ENCODE data around the gene GPR108. TPM values are rescaled to one million over a fixed set of nuclear protein-coding genes. Genes with fewer than 3 reads are reported as not detected.

GPR108 gene
- total RNA-seq, 4 donors from 2014 or later = 44.0 to 68.8 (median 60.1) TPM

DNA sequence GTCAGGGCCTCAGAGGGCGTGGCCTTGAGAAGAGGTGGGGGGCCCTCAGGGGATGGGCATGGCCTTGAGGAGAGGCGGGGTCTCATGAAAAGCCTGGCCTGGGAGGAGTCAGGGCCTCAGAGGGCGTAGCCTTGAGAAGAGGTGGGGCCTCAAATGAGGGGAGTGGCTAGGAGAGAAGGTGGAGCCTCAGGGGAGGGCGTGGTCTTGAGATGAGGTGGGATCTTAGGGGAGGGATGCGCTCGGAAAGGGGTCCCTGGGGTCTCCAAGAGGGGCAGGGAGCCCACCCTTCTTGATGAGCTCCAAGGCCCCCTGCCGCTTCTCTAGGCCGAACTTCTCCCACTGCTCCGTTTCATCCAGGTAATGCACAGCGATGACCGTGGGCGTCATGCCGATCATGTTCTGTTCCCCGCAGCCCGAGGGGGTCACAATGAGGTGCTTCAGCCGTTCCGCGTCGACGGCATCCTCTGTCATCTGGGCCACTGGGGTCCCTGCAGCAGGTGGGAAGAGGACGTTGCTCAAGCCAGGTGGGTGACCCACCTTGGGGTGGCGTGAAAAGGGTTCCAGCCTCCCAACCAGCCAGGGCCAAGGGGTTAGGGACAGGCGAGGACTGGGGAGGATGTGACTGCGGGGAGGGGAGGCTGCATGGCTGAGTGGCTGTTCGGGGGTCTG lies 43.1 kb downstream of the GPR108 start:
- TF ChIP-seq EP300 (IDR thresholded peaks at IDR 0.05) (no peak), POLR2A (IDR thresholded peaks at IDR 0.05) (no peak), POLR2AphosphoS5 (IDR thresholded peaks at IDR 0.05) (no peak)
- TF ChIP-seq, protein P1, sequence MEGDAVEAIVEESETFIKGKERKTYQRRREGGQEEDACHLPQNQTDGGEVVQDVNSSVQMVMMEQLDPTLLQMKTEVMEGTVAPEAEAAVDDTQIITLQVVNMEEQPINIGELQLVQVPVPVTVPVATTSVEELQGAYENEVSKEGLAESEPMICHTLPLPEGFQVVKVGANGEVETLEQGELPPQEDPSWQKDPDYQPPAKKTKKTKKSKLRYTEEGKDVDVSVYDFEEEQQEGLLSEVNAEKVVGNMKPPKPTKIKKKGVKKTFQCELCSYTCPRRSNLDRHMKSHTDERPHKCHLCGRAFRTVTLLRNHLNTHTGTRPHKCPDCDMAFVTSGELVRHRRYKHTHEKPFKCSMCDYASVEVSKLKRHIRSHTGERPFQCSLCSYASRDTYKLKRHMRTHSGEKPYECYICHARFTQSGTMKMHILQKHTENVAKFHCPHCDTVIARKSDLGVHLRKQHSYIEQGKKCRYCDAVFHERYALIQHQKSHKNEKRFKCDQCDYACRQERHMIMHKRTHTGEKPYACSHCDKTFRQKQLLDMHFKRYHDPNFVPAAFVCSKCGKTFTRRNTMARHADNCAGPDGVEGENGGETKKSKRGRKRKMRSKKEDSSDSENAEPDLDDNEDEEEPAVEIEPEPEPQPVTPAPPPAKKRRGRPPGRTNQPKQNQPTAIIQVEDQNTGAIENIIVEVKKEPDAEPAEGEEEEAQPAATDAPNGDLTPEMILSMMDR (IDR thresholded peaks at IDR 0.05) = no peak
- no peak for ATAC-seq
- H3K36me3 ChIP-seq = peaks cover 0 to 36% of the 10 kb centered on the region in 2 donors
- H3K9me3 ChIP-seq = no peaks in the 10 kb centered on the region
- no peak overlapping the region for H3K4me3 ChIP-seq
- no peak overlapping the region for H3K27ac ChIP-seq
- peaks cover 50% of the 10 kb centered on the region for H3K27me3 ChIP-seq
- 68 to 100% methylated on average over 1 to 4 of the region's 25 CpGs for WGBS, 2 donors (ENCODE audit: low coverage in 1 of 2)
- H3K4me1 ChIP-seq = no peaks in the 10 kb centered on the region

DNA sequence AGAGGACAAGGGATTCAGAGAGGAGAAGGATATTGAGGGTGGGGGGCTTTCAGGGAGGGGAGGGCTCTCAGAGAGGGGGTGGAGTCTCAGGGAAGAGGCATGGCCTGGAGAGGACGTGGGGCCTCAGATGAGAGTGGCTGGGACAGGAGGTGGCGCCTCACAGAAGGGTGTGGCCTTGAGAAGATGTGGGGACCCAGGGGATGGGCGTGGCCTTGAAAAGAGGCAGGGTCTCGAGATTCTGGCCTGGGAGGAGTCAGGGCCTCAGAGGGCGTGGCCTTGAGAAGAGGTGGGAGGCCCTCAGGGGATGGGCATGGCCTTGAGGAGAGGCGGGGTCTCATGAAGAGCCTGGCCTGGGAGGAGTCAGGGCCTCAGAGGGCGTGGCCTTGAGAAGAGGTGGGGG lies 43.7 kb downstream of the GPR108 start:
- no peaks in the 10 kb centered on the region for H3K9me3 ChIP-seq
- no peak for ATAC-seq
- H3K4me3 ChIP-seq = no peak overlapping the region
- 75 to 79% methylated on average over 1 to 5 of the region's 7 CpGs for WGBS, 2 donors (ENCODE audit: low coverage in 1 of 2)
- peaks cover 0 to 36% of the 10 kb centered on the region in 2 donors for H3K36me3 ChIP-seq
- peaks cover 50% of the 10 kb centered on the region for H3K27me3 ChIP-seq
- H3K4me1 ChIP-seq = no peaks in the 10 kb centered on the region
- TF ChIP-seq, protein P1 (IDR thresholded peaks at IDR 0.05) = no peak
- TF ChIP-seq EP300 (IDR thresholded peaks at IDR 0.05) = no peak
- TF ChIP-seq POLR2AphosphoS5 (IDR thresholded peaks at IDR 0.05) = no peak
- TF ChIP-seq POLR2A (IDR thresholded peaks at IDR 0.05) = no peak
- no peak overlapping the region for H3K27ac ChIP-seq

GRCh38 chr19:6693056-6693471 lies 44.3 kb downstream of the GPR108 start:
- 77% methylated on average over 7 of the region's 13 CpGs; no CpG with 5 or more reads in 1 of the 2 donors for WGBS, 2 donors (ENCODE audit: low coverage in 1 of 2)
- H3K27me3 ChIP-seq = peaks cover 50% of the 10 kb centered on the region
- no peaks in the 10 kb centered on the region for H3K9me3 ChIP-seq
- peaks cover 0 to 36% of the 10 kb centered on the region in 2 donors for H3K36me3 ChIP-seq
- H3K4me1 ChIP-seq = no peaks in the 10 kb centered on the region
- no peak overlapping the region for H3K4me3 ChIP-seq
- TF ChIP-seq, protein P1 (IDR thresholded peaks at IDR 0.05) = no peak
- TF ChIP-seq POLR2AphosphoS5 (IDR thresholded peaks at IDR 0.05) (no peak), POLR2A (IDR thresholded peaks at IDR 0.05) (no peak), EP300 (IDR thresholded peaks at IDR 0.05) (no peak)
- ATAC-seq = no peak
- no peak overlapping the region for H3K27ac ChIP-seq

DNA sequence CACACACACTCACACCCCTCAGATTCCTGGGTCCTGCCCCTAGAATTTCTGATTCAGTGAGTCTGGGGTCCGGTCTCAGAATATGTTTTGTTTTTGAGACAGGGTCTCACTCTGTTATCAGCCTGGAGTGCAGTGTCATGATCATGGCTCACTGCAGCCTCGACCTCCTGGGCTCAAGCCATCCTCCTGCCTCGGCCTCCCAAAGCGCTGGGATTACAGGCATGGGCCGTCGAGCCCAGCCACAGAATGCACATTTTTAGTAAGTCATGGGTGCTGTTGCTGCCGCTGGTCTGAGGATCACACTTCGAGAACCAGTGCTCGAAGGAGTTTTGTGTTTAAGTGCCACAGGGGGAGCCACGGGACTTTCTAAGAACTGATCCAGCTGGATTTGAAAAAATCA lies 45.4 kb downstream of the GPR108 start:
- no peak overlapping the region for H3K27ac ChIP-seq
- TF ChIP-seq EP300 (IDR thresholded peaks at IDR 0.05) (no peak), POLR2A (IDR thresholded peaks at IDR 0.05) (no peak), POLR2AphosphoS5 (IDR thresholded peaks at IDR 0.05) (no peak)
- TF ChIP-seq, protein P1 (IDR thresholded peaks at IDR 0.05) = no peak
- H3K4me1 ChIP-seq = no peaks in the 10 kb centered on the region
- H3K36me3 ChIP-seq = peaks cover 0 to 32% of the 10 kb centered on the region in 2 donors
- H3K9me3 ChIP-seq = no peaks in the 10 kb centered on the region
- H3K4me3 ChIP-seq = no peak overlapping the region
- no peak for ATAC-seq
- WGBS, 2 donors (ENCODE audit: low coverage in 1 of 2) = 90% methylated on average over 8 of the region's 10 CpGs; no CpG with 5 or more reads in 1 of the 2 donors
- peaks cover 44% of the 10 kb centered on the region for H3K27me3 ChIP-seq

DNA sequence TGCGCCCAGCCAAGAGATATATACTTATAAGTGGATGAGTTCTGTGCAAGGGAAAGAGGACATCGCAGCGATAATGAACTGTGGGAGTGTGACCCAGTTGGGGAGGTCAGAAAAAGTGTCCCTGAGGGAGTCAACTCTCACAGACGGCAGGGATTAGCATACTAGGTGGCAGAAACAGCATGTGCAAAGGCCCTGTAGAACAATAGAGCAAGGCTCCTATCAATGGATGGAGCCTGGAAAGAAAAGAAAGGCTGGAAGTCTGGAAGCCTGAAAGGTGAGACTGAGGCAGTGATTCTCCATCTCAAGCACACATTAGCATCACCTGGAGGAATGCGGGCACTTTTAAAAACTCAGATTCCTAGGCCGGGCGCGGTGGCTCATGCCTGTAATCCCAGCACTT lies 46.0 kb downstream of the GPR108 start:
- H3K4me1 ChIP-seq = no peaks in the 10 kb centered on the region
- no peaks in the 10 kb centered on the region for H3K9me3 ChIP-seq
- H3K36me3 ChIP-seq = peaks cover 0 to 28% of the 10 kb centered on the region in 2 donors
- ATAC-seq = no peak
- H3K27ac ChIP-seq = no peak overlapping the region
- peaks cover 37% of the 10 kb centered on the region for H3K27me3 ChIP-seq
- TF ChIP-seq POLR2AphosphoS5 (IDR thresholded peaks at IDR 0.05) (no peak), EP300 (IDR thresholded peaks at IDR 0.05) (no peak), POLR2A (IDR thresholded peaks at IDR 0.05) (no peak)
- TF ChIP-seq, protein P1 (IDR thresholded peaks at IDR 0.05) = no peak
- WGBS, 2 donors (ENCODE audit: low coverage in 1 of 2) = 85% methylated on average over 6 of the region's 8 CpGs; no CpG with 5 or more reads in 1 of the 2 donors
- H3K4me3 ChIP-seq = no peak overlapping the region
